ENCODE data around the gene PCBP3.

GRCh38 chr21:45926281-45926680 is 282.8 kb downstream of the PCBP3 start:
- TF ChIP-seq EZH2 (IDR thresholded peaks at IDR 0.05) (no peak), CTCF (IDR thresholded peaks at IDR 0.05) (no peak)
